Measurements from ENCODE around the gene MAEL.
"Not testable (repeated sequence)": the region's sequence is repeated elsewhere in the genome, so short reads cannot be mapped to it uniquely, and the experiment has no call there.

The MAEL gene

DNA sequence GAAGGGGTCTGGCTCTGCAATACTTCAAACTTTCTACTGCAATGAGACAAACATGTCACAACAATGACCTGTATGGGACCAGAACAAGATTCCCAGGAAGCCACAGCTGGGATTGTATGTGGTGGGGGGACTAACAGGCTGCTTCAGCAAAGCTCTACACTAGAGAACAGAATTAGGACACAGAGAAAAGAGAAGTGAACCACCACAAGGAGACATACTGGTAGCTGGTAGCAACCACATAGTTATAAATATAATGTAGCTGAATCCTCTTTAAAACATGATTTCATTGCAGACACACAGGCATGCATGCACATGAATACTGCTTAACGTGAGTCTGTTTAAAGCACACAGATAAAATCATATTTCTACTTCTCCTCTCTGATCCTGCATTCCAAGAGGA is 10.3 kb upstream of the MAEL start:
- FAIRE-seq, result no peak

DNA sequence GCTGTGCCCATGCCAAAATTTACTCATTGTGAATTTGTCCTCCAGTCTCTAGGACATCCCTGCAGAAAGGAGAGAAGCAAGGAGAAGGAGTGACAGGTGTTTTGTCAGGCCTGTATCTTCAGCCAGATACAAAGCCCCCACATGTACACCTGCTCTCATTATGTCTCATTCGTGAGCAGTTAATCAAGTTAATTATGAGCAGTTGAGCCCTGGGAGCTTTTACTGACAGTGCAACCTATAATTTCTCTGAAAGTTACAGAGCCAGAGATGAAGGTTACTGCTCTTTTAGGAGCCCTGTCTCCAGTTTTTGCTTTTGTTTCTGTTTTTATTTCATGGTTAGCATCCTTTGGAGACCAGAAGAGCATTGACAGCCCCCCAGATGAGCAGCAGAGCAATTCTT is 8.7 kb upstream of the MAEL start:
- FAIRE-seq, result no peak

DNA sequence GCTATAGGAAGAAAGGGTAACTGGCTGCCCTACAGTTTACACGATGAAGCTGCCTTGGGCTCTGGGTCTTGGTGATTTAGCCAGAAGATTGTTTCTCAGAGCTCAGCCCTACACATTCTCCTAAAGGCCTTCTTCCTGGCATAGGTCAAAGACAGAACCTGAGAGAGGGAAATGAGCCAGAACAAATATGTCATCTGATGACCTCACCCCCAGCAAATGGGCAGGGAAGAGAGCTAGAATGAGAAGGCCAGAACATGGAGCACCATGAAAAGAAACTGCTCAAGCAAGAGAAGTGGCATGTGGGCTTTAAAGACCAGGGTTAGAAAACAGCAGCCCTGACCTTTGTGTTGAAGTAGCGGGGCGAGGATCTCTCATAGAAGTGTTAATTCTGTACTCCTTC is 8.3 kb upstream of the MAEL start:
- FAIRE-seq, result no peak

DNA sequence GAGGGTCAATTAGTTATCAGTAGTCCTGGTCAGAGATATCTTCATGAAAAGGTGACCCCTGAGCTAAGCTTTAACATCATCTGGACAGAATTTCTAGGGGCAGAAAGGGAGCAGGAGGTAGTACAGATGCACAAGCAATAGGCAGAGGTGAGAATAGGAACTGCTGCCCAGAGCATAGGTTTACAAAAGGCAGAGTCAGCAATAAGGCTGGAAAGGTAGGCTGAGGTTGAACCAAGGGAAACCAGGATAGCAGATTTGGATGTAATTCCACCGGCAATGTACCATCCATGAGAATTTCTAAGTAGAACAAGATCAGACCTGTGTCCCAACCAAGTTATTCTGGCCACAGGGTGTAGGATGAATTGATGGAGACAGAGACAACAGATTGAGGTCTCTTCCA is 7.5 kb upstream of the MAEL start:
- no peak for FAIRE-seq

DNA sequence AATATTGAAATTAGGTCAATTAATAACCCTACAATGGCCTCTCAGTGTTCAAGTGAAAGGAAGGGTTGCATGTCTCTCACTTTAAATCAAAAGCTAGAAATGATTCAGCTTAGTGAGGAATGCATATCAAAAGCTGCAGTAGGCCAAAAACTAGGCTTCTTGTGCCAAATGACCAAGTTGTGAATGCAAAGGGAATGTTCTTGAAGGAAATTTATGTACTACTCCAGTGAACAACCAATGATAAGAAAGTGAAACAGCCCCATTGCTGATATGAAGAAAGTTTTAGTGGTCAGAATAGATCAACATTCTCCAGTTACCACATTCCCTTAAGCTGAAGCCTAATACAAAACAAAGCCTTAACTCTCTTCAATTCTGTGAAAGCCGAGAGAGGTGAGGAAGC is 10.0 kb downstream of the MAEL start:
- no peak for FAIRE-seq

DNA sequence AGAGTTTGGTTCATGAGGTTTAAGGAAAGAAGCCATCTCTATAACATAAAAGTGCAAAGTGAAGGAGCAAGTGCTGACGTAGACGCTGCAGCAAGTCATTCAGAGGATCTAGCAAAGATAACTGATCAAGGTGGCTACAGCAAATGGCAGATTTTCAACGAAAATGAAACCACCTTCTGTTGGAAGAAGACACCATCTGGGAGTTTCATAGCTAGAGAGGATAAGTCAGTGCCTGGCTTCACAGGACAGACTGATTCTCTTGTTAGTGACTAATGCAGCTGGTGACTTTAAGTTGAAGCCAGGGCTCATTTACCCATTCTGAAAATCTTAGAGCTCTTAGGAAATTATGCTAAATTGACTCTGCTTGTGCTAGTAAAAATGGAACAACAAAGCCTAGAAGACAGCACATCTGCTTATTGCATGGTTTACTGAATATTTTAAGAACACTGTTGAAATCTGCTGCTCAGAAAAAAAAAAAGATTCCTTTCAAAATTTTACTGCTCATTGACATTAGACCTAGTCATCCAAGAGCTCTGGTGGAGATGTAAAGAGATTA is 10.5 kb downstream of the MAEL start:
- no peak for FAIRE-seq

DNA sequence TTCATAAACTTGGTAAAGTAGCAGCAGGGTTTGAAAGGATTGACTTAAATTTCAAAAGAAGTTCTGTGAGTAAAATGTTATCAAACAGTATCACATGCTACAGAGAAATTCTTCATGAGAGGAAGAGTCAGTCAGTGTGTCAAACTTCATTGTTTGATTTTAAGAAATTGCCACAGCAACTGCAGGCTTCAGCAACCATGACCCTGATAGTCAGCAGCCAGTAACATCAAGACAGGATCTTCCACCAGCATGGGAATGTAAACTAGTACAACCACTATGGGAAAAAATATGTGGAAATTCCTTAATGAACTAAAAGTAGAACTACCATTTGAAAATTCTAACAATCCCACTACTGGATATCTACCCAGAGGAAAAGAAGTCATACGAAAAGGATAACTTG is 11.5 kb downstream of the MAEL start:
- no peak for FAIRE-seq

DNA sequence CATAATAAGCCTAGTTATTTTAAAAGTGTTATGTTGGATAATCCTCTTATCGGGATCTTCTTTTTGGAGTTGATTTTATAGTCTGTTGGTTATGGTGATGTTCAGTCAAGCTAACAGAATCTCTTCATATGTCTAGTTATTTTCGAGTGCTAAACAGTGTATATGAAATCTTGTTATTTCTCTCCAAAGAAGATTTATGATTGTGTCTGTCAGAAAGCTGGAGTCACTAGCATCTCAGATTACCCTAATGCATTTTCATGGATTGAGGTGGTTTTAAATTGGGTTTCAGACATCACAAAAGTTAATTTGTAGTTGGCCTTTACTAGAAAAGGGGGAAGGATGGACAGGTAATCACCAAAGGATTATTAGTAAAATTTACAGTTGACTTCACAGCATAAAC is 13.3 kb downstream of the MAEL start:
- no peak for FAIRE-seq

DNA sequence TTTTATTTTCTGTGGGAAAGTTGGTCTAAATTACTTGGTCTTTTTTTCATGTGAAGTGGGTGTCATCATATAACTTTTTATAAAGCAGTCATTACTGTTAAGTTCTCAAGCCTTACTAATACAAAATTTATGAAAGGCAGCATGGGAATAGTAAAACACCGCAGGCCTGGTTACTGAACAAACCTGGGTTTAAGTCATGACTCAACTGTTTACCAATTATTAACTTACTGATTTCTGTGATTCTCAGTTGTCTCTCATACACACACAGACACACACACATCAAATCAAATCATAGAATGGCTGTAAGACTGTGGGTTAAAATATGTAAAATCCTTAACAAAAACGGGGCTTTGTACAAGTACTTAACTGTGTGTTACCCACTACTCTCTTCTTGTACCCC is 14.6 kb downstream of the MAEL start:
- no peak for FAIRE-seq

DNA sequence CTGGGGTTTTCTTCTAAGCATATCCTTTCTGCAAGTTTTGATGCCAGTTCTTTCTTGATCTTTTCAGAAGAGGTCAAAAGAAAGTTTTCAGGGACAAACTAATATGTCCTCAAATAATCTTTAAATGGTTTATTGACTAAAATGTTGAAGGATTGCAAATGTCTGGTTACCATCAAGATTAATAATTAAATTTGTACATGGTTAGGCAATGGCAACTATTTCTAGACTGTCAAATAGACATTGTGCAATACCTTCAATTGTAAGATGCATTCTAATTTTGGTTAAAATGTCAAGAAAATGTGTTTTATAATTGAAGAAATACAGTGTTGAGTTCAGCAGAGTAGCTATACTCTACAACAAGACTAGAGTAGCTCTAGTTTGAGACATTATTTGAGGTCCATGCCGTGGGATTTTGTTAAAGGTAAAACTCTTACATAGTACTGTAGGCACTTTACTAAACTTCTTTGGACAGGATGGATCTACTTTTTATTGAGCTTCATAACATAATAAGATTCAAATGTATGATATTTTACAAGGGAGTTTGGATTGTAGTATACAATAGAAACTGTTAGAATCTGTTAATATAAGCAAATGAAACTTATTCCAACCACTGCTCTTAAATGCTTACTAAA is 22.6 kb downstream of the MAEL start:
- FAIRE-seq, result no peak

DNA sequence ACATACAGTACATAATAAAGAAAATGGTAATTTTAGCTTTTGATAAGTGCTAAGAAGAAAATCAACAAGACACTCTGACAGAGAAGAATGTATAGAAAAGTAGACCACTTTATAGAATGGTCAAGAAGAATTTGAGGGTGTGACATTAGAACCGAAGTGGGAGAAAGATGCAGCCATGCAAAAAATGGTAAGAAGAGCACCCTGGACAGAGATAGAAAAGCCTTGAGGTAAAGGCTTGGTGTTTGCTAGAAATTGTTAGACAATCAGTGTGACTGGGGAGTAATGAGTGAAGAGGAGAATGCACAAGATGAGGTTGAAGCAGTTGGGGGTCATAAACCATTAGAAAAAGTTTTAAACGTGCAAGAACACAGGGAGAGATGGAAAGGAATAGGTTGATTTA is 23.5 kb downstream of the MAEL start:
- no peak for FAIRE-seq

DNA sequence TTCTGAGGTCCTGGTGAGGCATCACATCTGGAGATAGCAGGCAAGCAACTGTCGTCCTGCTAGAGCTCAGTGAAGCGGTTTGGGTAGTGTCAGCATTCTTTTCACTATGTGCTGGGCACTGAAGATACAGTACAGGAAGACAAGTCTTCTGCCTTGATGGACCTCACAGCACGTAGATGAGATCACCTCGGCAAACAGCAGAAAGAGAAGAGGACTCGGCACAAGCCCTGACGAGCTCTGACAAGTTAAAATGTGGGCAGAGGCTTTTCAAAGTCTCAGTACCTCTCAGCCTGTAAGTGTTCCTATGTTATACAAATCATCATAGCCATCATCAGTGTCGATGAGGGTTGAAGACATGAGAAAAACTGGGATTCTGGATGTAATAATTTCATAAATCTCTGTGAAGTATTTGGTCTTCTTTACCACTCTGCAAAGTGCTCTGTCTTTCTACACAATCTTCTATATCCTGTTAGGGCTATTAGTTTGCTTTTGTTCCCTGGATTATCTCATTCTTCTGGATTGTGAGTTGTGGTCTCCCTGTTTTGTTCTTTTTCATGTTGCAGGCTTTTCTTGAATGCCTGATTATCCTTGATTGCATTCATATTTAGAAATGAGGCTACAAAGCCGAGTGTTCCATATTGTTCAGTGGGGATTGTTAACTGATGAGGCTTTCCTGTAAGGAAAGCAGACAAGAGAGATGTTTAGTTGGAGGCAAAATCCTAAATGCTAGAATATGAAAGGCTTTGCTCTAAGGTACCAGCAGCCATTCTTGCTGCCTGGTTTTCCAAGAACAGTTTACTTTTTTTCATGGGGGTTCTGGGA is 24.2 kb downstream of the MAEL start:
- FAIRE-seq, result no peak

DNA sequence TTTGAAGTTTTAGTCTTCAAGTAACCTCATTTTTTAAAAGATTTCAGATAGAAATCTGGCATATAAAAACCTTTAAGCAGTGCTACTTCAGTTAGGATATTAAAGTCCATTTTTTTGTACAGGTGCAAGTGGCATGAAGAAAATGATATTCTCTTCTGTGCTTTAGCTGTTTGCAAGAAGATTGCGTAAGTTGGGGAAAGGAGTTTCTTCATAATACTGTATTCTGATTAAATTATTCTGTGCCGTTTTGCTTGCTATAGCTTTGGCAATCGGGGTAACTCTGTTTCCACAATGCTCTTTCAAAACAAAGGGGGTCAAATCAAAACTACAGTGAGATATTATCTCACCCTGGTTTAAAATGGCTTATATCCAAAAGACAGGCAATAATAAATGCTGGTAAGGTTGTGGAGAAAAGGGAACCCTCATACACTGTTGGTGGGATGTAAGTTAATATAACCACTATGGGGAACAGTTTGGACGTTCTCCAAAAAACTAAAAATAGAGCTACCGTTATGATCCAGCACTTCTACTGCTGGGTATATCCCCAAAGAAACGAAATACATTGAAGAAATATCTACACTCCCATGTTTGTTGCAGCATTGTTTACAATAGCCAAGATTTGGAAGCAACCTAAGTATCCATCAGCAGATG is 27.1 kb downstream of the MAEL start:
- no peak for FAIRE-seq

DNA sequence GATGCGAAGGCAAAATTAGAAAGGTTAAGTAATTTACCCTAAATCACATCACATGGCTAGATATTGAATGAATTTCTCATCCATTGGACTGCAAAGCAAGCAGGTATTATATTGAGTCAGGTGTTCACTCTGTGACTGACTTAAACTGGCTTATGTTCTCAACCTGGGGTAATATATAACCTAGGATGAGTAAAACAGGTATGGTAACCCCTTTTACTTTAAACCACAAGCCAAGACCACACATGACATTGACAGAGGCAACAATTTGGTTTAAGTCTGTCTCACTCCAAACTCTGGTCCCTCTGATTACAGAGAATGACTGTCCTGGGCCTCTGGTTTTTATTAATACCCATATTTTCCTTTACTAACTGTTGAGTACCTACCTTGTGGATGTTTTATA is 33.3 kb downstream of the MAEL start:
- no peak for FAIRE-seq

DNA sequence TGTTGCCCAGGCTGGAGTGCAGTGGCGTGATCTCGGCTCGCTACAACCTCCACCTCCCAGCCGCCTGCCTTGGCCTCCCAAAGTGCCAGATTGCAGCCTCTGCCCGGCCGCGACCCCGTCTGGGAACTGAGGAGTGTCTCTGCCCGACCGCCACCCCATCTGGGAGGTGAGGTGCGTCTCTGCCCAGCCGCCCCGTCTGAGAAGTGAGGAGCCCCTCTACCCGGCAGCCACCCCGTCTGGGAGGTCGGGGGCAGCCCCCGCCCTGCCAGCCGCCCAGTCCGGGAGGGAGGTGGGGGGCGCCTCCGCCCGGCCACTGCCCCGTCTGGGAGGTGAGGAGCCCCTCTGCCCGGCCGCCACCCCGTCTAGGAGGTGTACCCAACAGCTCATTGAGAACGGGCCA is 40.5 kb downstream of the MAEL start:
- FAIRE-seq, result not testable (repeated sequence)

DNA sequence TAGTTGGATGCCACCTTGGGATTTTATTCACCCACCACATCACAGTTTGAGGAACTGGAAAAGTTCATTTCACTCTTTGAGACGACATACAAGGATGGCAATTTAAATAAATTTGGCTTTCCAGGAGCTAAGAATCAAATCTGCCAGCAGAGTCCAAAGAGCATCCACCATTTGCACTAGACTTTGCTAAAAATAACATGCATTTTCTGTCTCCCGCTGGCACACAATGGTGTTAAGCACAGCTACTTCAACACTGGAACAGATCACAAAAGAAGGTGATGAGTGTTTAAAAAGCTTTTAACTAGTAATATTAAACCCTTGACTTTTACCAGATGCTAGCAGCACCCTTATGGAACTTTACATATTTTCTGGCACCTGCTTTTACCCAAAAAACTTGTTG is 44.6 kb downstream of the MAEL start:
- FAIRE-seq, result no peak

DNA sequence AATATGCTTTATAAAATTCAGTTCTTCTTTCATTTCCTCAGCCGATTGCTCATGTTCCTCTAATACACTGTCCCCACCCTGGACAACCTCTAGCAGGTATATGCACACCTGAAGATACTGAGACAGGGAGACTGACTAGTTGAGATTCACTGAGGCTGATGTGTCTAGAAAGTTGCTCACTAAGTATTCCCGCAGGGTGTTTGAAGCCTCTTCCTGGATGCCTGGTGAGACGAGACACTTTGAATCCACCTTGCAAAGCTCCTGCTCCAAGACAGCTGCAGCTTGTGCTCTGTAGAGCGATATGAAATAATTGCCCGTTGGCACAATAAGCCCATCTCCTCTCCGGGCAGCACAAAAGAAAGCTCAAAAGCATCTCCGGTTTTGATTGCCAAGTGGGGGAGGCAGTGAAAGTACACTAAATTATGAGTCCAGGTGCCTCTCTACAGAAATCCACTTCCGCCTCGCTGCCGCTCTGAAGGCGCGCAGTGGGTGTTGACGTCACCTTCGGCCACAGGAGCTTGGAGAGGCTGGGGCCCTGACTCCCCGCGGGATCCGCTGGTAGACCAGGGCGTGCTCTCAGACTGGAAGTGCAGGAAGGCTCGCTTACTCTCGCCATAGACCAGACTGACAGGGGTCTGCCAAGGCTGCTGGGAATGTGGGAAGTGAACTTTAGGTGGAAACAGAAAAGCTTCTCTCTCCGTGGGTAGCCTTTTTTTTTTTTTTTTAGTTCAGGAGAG is 54.8 kb downstream of the MAEL start:
- no peak for FAIRE-seq

DNA sequence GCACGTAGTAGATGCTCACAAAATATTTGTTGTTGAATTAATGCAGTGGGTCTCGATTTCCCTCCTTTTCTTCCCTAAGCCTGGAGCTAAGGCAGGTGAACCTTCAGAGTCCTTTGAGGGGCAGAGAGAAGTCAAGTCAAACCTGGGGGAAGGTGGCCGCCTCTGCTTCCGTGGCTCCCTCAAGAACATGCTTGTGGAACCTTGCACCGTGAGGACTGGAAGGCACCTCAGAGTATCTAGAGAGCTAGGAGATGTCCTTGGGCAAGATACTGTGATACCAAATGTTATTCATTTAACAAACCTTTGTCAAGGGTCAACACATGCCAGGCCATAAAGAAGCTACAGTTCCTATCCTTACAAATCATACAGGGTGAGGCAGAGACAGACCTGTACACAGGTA is 62.8 kb downstream of the MAEL start:
- FAIRE-seq, result no peak

DNA sequence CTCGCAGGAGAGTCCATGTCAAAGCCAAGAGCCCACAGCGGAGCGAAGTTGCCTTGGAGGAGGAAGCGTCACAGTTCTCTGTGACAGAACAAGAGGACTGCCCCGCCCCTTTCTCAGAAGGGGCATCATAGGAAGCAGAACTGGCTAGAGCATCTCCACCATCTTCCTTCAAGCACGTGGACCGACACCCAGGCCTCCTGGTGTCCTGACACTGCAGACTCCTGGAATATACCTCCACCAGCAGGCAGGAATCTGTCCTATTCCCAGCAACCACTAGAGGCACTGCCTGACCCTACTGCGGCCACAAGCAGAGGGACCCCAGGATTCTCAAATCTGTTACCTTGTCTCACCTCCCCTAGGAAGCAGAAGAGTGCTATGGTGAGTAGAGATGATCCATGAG is 63.3 kb downstream of the MAEL start:
- FAIRE-seq, result no peak

DNA sequence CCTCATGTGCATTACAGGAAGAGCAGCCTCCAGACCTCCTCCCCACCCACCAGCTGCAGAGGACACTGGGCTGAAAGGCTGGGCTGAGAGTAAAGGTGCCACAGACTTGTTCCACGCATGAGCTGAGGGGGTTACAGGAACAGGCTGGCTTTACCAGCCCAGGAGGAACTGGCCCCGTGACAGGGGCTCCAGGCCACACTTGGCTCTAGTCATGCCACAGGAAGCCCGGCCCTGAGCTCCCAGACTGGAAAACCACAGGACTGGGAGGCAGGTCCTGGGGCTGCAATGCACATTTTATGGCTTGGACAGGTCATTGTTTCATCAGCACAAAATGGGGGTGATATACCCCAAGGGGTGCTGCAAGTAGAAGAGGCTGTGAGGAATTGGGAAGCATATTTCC is 65.5 kb downstream of the MAEL start:
- FAIRE-seq, result no peak

DNA sequence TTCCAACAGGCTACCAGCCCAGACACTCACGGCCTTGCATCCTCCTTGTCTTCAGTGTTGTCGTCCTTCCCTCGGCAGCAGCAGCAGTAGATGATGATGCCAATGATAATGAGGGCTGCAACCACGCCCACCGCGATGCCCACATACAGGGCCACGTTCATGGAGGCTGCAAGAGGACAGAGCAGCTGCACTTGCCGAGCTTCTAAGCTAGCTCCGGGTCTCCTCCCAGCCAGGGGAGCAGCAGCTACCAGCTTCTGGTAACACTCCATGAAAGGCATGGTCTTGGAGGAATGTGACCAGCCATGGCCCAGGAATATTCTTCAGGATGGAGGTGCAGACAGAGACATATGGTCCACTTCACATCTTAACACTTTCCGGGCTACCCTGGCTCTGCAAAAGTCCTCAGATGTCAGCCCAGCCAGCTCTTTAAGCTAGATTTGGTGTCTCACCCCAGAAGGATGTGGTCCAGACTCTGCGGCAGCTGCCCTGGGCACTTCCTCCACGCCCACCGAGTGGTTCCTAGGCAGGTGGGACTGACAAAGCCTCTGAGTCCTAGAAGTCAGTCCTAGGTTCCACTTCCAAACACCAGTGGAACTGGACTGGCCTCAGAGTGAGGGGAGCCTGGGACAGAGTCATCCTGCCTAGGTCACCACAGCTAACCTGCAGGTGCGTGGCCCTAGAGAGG is 66.0 kb downstream of the MAEL start:
- FAIRE-seq, result no peak

DNA sequence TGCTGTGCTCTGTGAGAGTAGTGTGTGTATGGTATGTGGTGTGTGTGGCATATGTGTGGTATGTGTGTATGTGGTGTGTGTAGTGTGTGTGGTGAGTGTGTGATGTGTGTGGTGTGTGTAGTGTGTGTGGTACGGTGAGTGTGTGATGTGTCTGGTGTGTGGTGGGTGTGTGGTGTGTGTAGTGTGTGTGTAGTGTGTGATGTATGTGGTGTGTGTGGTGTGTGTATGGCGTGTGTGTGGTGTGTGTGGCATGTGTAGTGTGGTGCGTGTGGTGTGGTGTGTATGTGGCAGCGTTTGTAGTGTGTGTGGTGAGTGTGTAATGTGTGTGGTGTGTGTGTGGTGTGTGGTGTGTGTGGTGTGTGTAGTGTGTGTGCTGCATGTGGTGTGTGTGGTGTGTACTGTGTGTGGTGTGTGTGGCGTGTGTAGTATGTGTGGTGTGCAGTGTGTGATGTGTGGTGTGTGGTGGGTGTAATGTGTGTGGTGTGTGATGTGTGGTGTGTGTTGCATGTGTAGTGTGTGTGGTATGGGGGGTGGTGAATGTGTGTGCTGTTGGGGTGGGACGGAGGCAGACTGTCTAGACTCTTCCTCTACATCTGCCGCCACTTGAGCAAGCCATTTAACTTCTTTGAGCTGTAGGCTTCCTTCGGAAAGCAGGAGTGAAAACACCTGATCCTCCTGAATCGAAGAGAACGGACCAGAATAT is 67.6 kb downstream of the MAEL start:
- no peak for FAIRE-seq

Measured in A204.1 (cell line).